HG02588 (cell line): ENCODE results near the gene S100A4.
"Not testable (repeated sequence)": the region's sequence is repeated elsewhere in the genome, so short reads cannot be mapped to it uniquely, and the experiment has no call there.

ENCODE experiments used
- ATAC-seq: cut with Tn5 transposase; IDR thresholded peaks from one replicate; pipeline ENCODE4 v1.9.1; 2021; ENCODE audit warnings: mild to moderate bottlenecking, moderate library complexity; ENCODE audit not compliant: unreplicated experiment

The S100A4 gene

DNA sequence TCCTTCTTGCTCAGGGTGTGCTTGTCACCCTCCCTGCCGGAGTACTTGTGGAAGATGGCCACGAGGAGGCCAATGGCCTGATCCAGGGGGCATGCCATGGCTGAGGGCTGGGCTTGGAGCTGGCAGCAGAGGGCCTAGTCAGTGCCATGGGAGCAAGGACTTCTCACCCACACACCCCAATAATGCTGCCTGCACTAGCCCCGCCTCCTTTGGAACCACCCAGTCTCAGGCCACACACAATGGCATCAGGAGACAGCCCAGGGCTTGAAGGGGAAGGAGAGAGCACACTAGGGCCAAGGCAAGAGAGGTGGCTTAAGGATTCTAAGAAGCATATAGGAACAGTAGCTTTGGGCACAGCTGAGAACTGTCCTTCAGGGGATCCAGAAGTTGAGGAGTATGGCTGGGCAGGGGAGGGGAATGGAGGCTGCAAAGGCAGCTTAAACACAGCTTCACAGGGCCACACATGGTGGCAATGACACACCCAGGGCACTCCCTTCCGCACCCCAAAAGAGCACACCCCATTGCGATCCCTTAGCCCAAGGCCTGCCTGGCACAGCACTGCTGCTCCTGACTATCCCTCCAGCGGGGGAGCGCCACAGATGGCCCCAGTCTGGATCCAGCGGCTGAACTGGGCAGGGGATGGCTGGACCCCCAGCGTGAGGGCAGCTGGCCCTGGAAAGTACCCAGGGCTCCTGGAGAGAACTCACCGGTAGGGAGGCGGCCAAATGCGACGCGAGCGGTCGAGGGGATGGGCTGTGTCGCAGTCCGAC is 10.2 kb downstream of the S100A4 start, which contains the start of gene S100A6:
TSS of gene S100A6 (minus strand) at position 750 of the 770 bp plus-strand sequence. CDS start at position 98, 652 bp downstream.
- no peak for ATAC-seq

DNA sequence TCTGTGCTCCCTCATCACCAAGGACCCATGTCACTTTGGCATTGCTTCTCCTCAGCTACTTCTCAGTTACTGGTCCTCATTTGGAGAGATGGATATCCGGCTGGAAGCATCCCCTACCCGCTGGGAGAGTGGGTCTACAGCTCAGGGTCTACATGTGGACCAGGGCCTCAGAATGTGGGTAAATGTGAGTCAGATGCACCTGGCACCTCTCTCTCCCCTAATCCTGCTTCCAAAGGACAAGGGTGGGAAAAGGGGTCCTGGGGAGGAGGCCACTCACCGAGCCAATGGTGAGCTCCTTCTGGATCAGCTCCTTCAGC is 10.7 kb downstream of the S100A4 start:
- ATAC-seq: no peak

DNA sequence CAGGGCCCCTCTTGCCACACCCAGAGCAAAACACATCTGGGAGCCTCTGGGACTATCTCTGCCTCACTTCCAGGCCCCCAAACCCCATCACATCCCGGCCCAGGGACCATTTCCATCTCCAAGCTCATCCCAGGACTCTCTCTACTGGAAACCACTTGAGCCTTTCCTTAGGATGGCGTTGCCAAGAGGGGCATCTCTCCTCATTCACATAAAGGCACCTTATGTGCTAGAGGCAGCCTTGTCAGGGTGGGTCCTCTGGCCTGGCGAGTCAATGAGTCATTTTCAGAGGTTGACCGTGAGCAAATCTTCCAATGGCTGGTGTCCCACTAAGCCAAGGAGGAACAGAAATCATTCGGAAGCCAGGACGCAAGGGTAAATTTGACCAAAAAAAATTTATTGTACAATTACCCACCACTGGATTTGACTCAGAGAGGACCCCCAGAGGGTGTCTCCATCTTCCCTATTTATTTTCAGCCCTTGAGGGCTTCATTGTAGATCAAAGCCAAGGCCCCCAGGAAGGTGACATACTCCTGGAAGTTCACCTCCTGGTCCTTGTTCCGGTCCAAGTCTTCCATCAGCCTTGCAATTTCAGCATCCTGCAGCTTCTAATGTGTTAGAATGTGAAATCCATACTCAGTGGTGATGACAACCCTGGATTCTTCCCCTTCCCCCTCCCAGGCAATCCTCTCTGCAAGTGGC is 11.2 kb downstream of the S100A4 start:
- no peak for ATAC-seq

DNA sequence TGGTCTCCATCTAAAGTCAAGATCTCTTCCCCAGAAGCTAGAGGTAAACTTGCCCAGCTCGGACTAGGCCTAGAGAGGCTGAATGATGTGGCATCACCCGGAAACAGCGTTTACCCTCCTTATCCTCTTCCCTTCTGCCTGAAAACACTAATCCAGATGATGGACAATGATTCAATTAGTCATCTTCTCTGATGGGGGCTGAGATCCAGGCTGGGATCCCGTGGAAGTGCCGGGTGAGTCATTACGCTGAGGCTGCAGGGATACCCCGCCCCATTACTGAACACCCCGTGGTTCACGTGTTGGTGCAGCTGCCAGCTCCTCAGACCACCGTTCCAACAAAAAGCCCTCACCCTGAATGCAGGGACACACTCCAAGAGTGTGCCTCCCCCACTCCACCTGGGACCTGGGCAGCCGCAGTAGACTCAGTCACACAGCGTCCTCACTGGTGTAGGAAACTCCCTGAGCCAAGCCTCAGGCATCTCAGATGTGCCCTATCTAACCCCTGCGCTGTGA is 11.9 kb downstream of the S100A4 start:
- no peak for ATAC-seq

DNA sequence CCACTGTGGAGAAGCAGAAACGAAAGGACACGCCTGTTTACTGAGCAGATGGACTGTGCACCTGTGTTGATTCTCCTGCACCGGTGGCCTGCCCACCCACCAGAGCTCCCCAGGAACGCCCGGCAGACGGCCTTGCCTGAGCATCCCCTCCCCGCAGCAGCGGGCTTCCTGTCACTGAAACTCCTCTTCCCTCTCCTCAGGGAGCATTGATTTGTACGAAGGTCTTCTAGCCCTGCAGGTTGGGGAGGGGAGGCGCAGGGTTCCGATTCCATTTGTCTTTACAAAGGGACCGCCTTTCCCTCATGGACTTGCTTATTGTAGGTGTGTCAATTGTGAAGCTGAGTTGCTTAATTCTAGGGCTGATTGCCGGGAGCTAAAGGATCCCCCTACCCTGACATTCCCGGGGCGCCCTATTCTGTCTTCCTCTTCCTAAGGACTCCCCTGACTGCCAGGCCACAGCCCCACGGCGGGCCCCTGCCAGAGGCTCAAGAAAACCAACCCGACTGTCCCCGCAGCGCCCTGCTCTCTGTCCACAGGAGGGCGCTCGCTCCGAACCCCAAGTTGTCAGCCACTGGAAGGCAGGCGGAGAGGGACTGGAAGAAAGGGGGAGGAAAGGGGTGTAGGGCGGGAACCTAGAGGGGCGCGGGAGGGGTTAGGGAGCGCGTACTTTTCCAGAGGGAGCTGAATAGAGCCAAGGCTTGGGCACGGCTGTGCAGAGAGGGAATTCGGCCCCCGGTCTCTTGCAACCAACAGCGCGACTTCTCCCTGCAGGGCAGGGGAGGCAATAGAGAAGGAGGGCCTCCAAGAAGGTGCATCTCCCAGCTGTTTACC is 12.6 kb downstream of the S100A4 start:
- no peak for ATAC-seq

DNA sequence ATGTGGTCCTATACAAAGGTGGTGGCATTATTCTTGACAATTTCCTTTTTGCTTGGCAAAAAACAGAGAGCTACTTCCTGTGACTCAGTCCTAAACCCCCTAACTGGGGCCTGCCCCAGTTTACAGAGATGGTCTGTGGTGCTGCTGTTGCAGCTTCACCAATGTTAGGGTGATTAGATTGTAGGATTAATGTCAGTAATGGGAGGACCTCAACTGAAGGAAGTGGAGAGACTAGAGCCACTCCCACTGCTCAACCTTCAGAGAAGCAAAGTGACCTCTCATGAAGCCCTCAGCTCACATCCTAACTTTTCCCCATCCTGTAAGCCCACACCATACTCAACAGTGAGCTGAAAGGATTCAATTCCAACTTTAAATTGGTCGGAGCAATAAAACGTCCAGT is 13.4 kb downstream of the S100A4 start:
- ATAC-seq: no peak

DNA sequence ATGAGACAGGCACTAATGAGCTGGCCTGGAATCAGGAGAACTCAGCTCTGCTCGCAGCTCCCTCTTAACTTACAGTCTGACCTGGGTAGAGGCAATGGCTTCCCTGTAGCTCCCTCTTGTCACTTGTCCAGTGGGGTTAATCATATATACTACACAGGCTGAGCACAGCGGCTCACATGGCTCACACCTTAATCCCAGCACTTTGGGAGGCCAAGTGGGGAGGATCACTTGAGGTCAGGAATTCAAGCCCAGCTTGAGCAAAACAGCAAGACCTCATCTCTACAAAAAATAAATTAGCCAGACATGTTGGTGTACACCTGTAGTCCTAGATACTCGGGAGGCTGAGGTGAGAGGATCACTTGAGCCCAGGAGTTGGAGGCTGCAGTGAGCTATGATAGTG is 14.0 kb downstream of the S100A4 start:
- no peak for ATAC-seq

DNA sequence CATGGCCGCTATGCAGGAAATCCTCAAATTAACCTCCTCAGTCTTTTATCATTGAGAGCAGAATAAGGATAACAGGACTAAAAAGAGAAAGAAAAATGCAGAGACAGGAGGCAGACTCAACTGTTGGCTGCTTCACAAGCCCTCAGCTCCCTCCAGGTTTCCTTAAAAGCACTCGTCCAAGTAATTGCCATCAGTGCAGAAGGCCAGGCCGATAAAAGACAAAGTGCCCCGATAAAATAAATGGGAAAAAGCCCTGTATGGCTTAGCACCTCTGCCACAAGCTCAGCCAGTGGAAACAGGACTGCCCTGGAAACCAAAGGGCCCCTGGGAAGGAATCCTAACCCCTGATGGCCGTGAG is 17.9 kb downstream of the S100A4 start:
- ATAC-seq: no peak

DNA sequence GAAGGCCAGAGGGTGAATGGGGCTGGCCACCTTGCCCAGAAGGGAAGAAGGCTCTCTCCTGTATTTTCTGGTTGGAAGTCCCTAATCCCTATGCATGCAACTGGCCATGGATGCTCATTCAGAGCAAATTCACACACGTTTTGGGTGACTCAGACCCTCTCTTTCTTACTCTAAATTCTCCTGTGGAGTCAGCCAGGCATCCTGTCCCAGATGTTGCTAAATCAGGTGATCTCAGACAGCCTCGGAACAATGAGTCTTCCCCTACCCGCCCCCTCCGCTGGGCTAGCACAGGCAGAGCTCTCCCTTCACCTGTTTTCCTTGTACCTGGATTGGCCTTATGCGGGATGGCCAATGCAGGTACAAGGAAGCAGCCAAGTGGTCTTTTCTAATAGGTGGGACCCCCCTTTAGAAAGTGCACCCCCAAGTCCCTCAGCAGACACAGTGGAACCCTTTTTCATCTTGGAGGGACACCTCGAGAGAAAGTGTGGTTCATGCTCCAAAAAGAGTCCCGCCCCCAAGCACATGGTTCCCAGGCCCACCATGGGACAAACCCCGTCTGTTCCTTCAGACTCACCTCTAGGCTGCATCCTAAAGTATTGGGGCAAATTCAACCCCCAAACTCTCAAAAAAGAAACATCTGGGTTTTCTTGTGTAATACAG is 18.5 kb downstream of the S100A4 start:
- no peak for ATAC-seq

DNA sequence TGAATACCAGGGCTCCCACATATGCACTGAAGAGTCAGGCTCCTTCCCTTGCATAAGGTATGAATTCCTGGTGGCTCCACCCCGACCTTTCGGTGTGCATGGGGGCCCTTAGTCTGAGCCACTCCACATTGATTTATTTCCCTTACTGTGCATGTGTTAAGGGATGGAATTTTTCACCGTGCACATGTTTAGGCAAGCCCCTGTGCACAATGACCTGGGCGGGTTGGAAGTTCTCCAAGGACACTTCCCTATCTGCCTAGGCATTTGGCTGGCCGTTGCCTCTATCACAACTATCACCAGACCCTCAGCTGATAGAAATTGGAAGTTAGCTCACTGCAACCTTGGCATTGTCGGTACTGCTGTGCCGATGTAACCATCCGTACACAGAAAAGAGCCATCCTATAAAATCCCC is 19.5 kb downstream of the S100A4 start:
- no peak for ATAC-seq

DNA sequence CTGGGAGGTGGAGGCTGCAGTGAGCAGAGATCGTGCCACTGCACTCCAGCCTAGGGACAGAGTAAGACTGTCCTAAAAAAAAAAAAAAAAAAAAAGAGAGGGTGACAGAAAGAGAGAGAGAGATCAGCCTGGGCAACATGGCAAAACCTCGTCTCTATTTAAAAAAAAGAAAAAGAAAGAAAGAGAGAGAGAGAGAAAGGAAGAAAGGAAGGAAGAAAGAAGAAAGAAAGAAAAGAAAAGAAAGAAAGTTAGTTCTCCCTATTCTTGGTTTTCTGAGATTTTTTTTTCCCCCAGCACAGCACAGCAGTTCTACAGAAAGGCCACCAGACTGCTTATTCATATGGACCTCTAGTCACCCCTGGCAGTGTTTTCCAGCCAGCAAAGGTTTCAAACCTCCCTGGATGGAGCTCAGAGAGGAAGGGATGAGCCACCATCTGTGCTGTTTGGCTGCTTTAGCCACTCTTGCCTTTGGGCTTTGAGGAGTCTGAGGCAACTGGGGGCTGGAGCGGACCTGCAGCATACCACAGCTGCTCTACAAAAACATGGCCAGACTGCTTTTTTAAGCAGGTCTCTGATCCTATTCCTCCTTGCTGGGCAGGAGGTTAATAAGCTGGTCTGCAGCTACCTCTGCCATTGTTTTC is 20.4 kb downstream of the S100A4 start:
- ATAC-seq: no peak

DNA sequence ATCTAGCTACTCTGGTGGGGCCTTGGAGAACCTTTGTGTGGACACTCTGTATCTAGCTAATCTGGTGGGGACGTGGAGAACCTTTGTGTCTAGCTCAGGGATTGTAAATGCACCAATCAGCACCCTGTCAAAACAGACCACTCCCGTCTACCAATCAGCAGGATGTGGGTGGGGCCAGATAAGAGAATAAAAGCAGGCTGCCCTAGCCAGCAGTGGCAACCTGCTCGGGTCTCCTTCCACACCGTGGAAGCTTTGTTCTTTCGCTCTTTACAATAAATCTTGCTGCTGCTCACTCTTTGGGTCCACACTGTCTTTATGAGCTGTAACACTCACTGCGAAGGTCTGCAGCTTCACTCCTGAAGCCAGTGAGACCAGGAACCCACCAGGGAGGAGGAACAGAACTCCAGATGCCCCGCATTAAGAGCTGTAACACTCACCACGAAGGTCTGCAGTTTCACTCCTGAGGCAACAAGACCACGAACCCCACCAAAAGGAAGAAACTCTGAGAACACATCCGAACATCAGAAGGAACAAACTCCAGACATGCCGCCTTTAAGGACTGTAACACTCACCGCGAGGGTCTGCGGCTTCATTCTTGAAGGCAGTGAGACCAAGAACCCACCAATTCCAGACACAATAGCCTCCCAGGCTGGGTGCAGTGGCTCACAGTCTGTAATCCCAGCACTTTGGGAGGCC is 23.1 kb downstream of the S100A4 start:
- not testable (repeated sequence) for ATAC-seq

DNA sequence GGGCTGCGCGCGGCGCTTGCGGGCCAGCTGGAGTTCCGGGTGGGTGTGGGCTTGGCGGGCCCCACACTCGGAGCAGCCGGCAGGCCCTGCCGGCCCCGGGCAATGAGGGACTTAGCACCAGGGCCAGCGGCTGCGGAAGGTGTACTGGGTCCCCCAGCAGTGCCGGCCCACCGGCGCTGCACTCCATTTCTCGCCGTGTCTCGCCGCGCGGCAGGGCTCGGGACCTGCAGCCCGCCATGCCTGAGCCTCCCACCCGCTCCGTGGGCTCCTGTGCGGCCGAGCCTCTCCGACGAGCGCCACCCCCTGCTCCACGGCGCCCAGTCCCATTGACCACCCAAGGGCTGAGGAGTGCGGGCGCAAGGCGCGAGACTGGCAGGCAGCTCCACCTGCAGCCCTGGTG is 23.8 kb downstream of the S100A4 start:
- not testable (repeated sequence) for ATAC-seq

DNA sequence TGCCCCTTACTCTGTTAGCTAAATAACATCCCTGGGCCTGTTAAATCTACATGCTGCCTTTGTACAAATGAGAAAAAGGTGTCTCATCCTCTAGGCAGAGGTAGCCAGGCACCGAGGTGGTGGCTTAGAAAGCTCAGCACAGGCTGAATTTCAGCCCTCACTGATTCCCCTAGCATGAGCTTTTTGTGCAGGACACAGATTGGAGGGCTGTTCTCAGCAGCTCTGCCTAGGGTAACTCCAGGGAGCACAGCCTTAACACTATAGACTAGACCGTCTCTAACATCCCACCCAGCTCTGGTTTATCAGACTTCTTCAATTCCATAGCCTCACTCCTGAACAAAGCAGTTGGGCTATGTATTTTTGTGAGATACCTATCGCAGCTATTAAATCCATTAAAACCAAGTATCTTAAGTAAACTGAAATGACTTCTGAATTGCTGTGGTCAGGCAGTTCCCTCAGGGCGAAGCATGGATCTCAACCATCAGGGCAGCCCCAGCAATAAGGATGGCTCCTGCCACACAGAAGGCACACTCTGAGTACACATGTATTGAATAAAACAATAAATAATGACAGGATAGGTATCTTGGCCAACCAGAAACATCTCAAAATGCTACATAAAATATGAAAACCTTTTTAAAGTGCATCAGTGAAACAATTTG is 24.7 kb downstream of the S100A4 start:
- no peak for ATAC-seq

DNA sequence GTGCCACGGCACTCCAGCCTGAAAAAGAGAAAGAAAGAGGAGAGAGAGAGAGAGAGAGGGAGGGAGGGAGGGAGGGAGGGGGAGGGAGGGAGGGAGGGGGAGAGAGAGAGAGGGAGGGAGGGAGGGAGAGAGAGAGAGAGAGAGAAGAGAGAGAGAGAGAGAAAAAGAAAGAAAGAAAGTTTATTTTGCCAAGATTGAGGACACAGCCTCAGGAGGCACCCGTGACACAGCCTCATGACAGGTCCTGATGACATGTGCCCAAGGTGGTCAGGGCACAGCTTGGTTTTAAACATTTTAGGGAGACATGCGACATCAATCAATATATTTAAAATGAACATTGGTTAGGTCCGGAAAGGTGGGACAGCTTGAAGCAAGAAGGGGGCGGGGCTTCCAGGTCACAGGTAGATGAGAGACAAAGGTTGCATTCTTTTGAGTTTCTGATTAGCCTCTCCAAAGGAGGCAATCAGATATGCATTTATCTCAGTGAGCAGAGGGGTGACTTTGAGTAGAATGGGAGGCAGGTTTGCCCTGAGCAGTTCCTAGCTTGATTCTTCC is 25.4 kb downstream of the S100A4 start:
- not testable (repeated sequence) for ATAC-seq

DNA sequence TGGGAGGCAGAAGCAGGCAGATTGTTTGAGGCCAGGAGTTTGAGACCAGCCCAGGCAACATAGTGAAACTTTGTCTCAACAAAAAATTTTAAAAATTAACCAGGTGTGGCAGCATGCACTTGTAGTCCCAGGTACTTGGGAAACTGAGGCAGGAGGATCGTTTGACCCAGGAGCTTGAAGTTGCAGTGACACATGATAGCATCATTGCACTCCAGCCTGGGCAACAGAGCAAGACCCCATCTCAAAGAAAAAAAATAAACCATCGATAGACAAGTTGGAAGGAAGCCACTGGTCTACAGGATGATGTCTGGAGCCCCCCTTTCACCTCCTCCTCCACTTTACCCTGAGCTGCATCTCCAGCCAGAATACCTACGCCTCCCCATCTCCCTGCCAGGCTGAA is 26.4 kb downstream of the S100A4 start:
- ATAC-seq: no peak

DNA sequence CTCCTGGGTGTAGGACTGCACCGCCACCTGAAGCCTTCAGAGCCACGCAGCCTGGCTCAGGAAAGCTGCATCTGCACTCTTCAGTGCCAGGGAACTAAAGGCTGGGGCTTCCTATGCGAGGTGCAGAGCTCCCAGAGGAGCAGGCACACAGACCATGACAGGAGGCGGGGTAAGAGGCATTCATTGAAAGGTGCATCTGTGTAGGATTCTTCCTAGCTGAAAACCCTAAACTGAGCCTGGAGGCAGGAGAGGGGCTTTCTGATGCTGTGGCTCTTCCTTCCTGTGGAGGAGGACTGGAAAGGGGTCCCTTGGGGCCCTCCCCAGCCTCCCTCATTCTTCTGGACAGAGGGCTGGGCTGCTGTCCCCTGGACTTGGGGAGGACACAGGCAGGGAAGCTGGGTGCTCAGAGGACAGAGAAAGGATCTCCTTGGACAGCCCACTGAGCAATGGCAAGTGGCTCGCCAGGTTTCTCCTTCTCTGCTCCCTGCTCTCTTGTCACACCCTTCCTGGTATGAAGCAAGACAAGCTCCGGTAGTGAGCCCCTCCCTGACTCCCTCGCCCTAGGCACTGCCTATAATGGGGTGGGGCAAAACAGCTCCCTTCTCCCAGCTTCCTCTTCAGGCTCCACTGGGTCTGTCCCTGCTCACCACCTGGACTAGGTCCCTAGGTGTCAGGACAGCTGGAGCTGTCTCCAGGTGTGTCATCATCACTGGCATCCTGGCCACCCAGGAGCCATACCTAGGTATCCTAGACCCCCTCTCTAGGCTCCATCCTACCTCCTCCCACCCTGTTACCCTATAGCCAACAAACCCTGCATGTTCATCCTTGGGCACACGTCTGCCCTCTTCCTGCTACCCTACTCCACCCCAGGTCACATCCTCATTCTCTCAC is 29.9 kb downstream of the S100A4 start:
- ATAC-seq: no peak

DNA sequence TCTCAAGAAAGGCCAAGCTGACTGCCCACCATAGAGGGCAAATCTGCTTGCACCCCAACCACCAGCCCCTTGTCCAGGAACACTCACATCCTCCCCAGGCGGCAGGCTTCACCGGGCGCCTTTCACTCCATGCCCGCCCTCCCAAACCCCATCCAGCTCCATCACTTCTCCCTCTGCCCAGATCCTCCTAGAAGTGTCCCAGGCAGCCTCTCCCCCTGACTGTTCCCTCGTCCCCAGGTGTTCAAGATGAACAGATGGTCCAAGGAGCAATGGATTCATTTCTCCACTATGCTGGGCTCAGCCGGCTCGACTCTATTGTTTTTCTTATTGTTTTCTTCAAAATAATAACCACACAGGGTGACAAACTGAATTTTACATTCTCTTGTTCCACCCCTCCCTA is 31.9 kb downstream of the S100A4 start:
- no peak for ATAC-seq
